Mononuclear cell (primary cell): ENCODE data around the gene LRMDA. TPM values are rescaled to one million over a fixed set of nuclear protein-coding genes. Genes with fewer than 3 reads are reported as not detected.
"Not testable (repeated sequence)": the region's sequence is repeated elsewhere in the genome, so short reads cannot be mapped to it uniquely, and the experiment has no call there.

Experiments used
- H3K27me3 ChIP-seq: 2 replicates; pipeline ENCODE4 v1.6.0; 2011; ENCODE audit warnings: low read length, control low read depth; ENCODE audit not compliant: insufficient read depth
- H3K4me1 ChIP-seq: 2 replicates; pipeline ENCODE4 v1.5.1; 2011; ENCODE audit warnings: mild to moderate bottlenecking, low read length, control low read depth; ENCODE audit not compliant: insufficient read depth
- H3K4me3 ChIP-seq: 2 replicates; pipeline ENCODE4 v1.5.1; 2011; ENCODE audit warnings: mild to moderate bottlenecking, low read length, moderate library complexity
- H3K9me3 ChIP-seq: 2 replicates; pipeline ENCODE4 v1.5.1; 2011; ENCODE audit warnings: low read depth, mild to moderate bottlenecking, control low read depth, low read length
- total RNA-seq: library from RNA; depleted of rRNA; stranded (reverse); fragments of >200 nt; gene quantifications from one replicate; pipeline ENCODE4 v1.2.3, GENCODE V29; 2012

Gene LRMDA
- total RNA-seq, 1 donor = 7.6 TPM

DNA sequence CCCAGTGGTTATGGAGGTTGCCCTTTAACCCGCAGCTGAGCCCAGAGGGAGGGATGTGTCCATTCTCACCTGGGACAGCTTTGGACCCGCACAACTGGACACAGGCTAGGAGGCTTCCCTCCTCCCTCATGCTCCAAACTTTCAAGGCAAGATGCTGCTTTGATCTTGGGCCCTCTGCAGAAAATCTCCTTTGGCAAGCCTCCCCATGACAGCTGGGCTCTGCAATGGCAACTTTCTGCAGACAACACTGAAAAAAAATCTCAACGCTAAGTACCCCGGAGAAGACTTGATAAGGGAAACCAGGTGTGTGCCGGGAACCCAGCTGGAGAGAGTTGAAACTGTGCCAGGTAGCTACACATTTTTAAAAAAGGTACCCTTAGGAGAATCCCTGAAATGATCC, 610.1 kb downstream of the LRMDA start:
- no peak overlapping the region for H3K4me3 ChIP-seq
- H3K27me3 ChIP-seq = no peaks in the 10 kb centered on the region
- no peaks in the 10 kb centered on the region for H3K9me3 ChIP-seq
- H3K4me1 ChIP-seq = no peaks in the 10 kb centered on the region

DNA sequence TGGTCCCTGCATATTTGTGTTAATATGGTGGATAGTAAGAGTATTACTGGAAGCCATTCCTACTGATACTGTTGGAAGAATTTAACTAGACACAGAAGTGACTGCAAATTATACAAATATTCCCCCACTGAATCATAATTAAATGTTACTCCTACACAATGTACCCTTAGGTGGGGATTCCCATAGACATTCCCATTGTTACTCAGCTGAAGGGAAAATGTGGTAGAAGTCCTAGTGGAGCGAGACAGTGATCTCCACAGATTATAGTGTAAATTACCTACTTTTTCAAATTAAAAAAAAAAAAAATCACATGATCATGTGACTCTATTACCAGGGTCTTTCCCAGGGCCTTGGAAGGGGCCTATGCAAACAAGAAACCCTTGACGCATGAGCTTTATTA, 611.8 kb downstream of the LRMDA start:
- Histone ChIP-seq H3K4me3 (no peak overlapping the region), H3K27me3 (no peaks in the 10 kb centered on the region), H3K9me3 (no peaks in the 10 kb centered on the region), H3K4me1 (no peaks in the 10 kb centered on the region)

- Histone ChIP-seq H3K27me3 (no peaks in the 10 kb centered on the region), H3K4me3 (no peak overlapping the region), H3K9me3 (no peaks in the 10 kb centered on the region), H3K4me1 (no peaks in the 10 kb centered on the region)
Measured at GRCh38 chr10:76044751-76045150, 613.3 kb downstream of the LRMDA start.

GRCh38 chr10:76045174-76045573, 613.8 kb downstream of the LRMDA start:
- Histone ChIP-seq H3K9me3 (no peaks in the 10 kb centered on the region), H3K27me3 (no peaks in the 10 kb centered on the region), H3K4me3 (no peak overlapping the region), H3K4me1 (no peaks in the 10 kb centered on the region)

GRCh38 chr10:76047521-76047920, 616.1 kb downstream of the LRMDA start:
- Histone ChIP-seq H3K4me3 (no peak overlapping the region), H3K27me3 (no peaks in the 10 kb centered on the region), H3K9me3 (no peaks in the 10 kb centered on the region), H3K4me1 (no peaks in the 10 kb centered on the region)

DNA sequence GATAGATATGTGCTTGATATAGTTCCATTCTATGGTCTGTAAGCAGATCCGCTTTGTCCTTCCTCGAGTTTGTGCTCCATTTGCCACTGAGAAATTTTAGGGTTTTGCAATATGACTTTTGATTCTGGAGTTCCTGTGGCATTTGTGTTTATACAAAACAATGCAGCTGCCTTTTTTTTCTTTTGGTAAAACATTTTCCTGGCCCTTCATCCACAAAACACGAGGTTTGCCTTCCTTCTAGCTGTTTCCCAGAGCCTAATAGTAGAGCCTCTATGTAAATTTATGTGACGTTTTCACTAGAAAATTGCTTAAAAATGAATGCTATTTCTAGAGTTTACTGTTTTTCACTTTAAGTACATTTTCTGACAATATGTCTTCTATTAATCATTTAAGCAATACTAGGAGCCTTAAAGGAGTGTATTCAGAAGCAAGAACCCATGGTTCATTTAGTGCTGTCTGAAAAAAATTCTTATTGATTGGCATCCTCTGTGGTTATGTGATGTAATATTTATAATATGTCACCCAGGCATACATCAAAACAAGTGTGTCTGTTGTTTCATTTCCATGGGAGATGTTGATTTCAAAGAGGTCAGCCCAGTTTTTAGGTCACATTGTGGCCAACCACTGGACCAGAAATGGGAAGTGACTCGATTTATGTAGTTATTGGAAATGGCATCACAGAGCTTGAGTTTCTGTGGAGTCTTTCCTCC, 618.3 kb downstream of the LRMDA start:
- Histone ChIP-seq H3K4me3 (no peak overlapping the region), H3K27me3 (no peaks in the 10 kb centered on the region), H3K9me3 (no peaks in the 10 kb centered on the region), H3K4me1 (no peaks in the 10 kb centered on the region)

DNA sequence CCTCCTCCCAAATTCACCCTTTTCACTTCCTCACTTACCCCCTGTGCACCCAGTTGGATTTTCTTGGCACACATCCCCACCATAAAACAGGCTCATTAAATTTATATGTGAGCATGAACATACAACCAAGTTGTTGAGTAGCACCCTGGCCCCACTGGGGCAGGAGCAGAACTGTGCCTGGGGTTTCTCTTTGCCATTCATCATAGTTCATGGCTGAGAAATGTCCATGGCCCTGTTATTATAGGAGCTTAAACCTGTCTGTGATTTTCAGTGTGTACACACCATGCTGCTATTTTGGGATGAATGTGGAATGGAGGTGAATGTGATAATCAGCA, 618.8 kb downstream of the LRMDA start:
- H3K9me3 ChIP-seq = no peaks in the 10 kb centered on the region

DNA sequence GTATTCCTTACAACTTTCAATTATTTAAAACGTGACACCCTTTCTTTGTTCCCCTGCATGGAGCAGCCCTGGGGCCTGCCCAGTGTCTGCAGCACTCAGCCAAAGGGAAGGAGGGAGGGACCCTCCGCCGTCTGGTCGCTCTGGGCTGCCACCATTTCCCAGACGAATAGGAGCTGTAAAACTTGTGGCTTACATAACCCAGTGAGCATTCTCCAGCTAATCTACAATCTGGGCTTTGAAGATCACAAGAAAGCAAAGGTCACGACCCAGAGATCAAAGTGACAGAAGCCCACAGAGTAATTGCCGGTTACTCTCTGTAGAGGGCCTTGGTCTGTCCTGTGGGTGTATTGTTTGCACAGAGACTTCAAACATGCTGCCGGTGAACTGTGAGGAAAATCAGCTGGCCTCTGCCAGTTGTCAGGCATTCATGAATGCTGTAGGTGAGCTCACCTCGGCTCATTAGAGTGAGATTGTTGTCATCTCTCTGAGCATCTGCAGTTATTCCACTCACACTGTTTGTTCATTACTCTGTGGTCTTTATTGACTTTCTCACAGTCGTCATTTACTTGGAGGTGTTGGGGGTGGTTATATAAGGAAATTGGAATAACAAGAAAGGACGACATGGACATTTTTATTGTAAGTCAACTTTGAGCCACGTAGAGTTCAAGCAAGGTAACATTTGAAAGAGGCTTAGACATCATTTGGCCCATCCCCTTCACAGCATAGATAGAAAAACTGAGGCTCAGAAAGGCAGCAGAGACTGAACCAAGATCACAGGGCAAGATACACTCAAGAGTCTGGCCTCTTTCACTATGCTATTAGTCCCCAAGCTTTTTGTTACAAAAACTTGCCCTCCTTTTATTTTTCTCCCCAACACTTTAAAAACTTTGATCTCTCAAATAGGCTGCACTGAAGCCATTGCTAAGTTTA, 619.8 kb downstream of the LRMDA start:
- Histone ChIP-seq H3K4me1 (no peaks in the 10 kb centered on the region), H3K9me3 (no peaks in the 10 kb centered on the region), H3K4me3 (no peak overlapping the region), H3K27me3 (no peaks in the 10 kb centered on the region)

More for the DNA sequence above, 618.8 kb downstream of the LRMDA start:
- Histone ChIP-seq H3K4me3 (no peak overlapping the region), H3K27me3 (no peaks in the 10 kb centered on the region), H3K4me1 (no peaks in the 10 kb centered on the region)

DNA sequence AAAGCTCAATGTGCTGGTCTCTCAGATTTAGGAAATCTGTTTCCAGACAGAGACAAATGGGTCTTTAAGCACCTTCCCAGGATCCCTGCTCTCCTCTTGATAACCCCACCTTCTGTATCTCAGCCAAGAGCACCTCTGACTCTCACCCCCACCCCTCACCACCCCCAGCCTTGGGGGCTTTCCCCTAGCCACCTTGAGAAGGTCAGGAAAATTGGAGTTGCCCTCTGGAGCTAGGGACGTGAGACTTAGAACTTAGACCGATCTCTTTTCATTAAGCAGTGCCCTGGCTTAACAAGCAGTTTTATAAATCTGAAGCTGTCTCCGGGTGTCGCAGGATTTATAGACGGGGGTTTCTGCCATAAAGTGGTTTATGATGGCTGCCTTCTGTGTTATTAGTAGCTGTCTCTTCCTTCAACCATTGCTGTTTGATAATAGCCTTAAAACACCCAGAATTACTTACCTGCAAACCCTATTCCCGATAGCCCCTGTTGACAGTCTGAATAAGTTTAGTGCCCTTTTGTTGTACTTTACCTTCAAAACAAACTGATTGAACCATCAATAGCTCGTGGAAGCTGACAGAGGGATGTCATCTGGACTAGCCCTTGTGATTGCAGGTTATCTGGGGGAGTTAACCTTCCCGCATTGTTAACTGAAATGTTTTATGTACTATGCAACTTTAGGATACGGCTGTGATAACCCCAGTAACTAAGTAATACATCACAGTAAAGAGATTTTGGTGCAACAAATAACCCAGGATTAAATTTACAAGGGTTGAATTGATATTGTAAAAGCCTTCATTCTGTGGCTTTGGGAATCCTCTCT, 621.5 kb downstream of the LRMDA start:
- no peaks in the 10 kb centered on the region for H3K9me3 ChIP-seq
- H3K27me3 ChIP-seq = no peaks in the 10 kb centered on the region
- no peak overlapping the region for H3K4me3 ChIP-seq
- H3K4me1 ChIP-seq = no peaks in the 10 kb centered on the region

DNA sequence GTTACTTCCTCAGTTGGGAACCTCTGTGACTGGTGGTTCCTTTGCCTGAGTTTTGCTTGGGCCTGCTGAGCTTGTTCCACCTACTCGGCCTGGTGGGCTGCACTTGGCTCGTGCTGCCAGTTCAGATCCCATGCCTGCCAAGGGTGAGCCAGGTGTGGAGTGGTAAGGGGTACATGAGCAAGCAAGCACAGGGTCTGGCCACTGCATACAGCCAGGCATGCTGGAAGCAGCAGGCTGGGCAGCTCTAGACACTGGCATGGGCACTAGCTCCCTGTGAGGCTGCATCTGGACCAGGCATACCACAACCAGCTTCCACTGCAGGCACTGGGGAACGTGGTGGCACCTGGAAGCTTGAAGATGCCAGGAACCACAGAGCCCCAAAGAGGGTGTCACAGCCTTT, 624.0 kb downstream of the LRMDA start:
- H3K27me3 ChIP-seq = no peaks in the 10 kb centered on the region
- no peaks in the 10 kb centered on the region for H3K9me3 ChIP-seq
- no peak overlapping the region for H3K4me3 ChIP-seq
- H3K4me1 ChIP-seq = no peaks in the 10 kb centered on the region

DNA sequence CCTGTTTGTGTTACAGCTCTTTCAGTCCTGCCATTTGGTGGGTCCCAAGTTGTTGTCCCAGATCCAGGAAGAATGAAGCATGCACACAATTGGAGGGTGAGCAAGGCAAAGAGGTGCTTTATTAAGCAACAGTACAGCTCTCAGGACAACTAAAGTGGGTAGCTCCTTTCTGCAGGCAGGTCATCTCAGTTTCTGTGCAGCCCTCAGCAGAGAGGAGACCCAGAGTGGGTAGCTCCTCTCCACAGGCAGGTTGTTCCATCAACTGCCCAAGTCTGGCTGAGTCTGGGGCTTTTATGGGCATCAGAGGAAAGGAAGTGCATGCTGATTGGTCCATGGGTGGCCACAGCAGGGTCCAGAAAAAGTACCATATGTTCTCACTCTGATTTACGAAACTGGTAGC, 624.5 kb downstream of the LRMDA start:
- Histone ChIP-seq H3K4me1 (no peaks in the 10 kb centered on the region), H3K27me3 (no peaks in the 10 kb centered on the region), H3K4me3 (no peak overlapping the region), H3K9me3 (no peaks in the 10 kb centered on the region)

GRCh38 chr10:76060993-76061392, 629.6 kb downstream of the LRMDA start:
- H3K4me1 ChIP-seq, H3K27me3 ChIP-seq, H3K9me3 ChIP-seq, H3K4me3 ChIP-seq: not testable (repeated sequence)

DNA sequence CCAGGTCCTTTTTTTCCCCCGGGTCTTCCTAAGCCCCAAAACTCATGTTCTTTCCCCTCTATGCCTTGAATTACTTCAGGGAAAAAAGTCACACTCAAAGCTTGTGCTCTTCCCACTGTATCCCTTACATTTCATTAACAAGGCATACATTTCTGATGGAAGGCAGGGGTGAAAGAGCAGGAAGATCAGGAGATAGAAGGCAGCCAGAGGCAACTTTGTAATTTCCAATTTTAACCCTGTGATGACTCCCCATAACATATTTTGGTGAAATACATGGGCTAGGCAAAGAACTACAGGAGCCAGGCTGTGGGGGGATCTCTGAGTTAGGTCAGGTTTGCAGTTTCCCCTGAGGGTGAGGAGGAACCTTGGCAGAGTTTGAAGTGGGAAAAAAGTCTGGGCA, 635.0 kb downstream of the LRMDA start:
- no peak overlapping the region for H3K4me3 ChIP-seq
- H3K27me3 ChIP-seq = no peaks in the 10 kb centered on the region
- H3K9me3 ChIP-seq = no peaks in the 10 kb centered on the region
- H3K4me1 ChIP-seq = no peaks in the 10 kb centered on the region

DNA sequence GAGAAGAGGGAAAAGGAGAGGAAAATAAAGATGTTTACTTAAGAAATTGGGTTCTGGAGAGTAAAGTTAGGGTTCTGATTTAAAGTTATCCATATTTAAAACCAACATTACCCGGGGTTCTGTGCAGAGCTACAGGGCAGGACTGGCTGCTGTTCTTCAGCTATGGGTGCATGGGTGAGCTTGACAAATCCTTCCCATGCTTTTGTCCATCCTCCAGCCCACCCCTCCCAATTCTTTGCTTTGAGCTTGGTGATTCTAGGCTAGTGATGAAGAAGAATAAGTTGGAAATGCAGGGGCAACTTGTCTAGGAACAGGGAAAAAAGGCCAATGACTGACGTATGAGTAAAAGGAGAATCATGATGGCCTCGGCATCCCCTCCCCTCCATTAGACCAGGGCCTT, 636.0 kb downstream of the LRMDA start:
- H3K4me1 ChIP-seq = no peaks in the 10 kb centered on the region
- no peaks in the 10 kb centered on the region for H3K9me3 ChIP-seq
- H3K4me3 ChIP-seq = no peak overlapping the region
- H3K27me3 ChIP-seq = no peaks in the 10 kb centered on the region

- H3K4me1 ChIP-seq = no peaks in the 10 kb centered on the region
- H3K9me3 ChIP-seq = no peaks in the 10 kb centered on the region
- H3K27me3 ChIP-seq = no peaks in the 10 kb centered on the region
- H3K4me3 ChIP-seq = no peak overlapping the region
Measured at GRCh38 chr10:76068856-76069255, 637.4 kb downstream of the LRMDA start.
